SK-N-SH (cell line): Measurements from ENCODE around the gene BMP2K. TPM values are rescaled to one million over a fixed set of nuclear protein-coding genes. Genes with fewer than 3 reads are reported as not detected.

Experiments used
- CTCF ChIA-PET: fragments of 300-600, 350-600 bp; formaldehyde crosslinking; extraction: SDS; loops from one replicate; lab custom pipeline; 2021; lab: Yijun Ruan, JAX
- POLR2A ChIA-PET: fragments of 350-600 bp; sonication (Branson Sonifier 250); formaldehyde crosslinking; extraction: SDS; loops from one replicate; lab custom pipeline; 2020; ENCODE audit warnings: antibody characterized with exemption, inconsistent platforms; lab: Yijun Ruan, JAX
- DNase-seq: peaks from one replicate; pipeline ENCODE4 v3.0.0; 2012
- H2AFZ ChIP-seq: fragments of 200-600 bp; sonication (generic); 2 replicates; pipeline ENCODE4 v1.8.1; 2016; ENCODE audit warnings: antibody characterized with exemption, mild to moderate bottlenecking, low read depth
- H3F3A ChIP-seq: fragments of 200-600 bp; sonication (generic); replicated peaks from 2 replicates; pipeline ENCODE3; 2016; ENCODE audit warnings: antibody characterized with exemption, mild to moderate bottlenecking; ENCODE audit not compliant: insufficient read depth
- H3K27ac ChIP-seq, 2 experiments: fragments of 200-500 bp in 1 of 2; fragments of 200-600 bp in 1 of 2; sonication (Bioruptor generic) in 1 of 2; sonication (generic), shearing (Covaris generic) in 1 of 2; 2 replicates each; pipeline versions ENCODE4 v1.5.1 to v1.6.1; 2014 to 2016; ENCODE audit warnings: low read depth in 2 of 2, inconsistent platforms in 1 of 2, low read length in 1 of 2, mild to moderate bottlenecking in 1 of 2, mixed read lengths in 1 of 2
- H3K27me3 ChIP-seq: fragments of 200-600 bp; sonication (generic), shearing (Covaris generic); 2 replicates; pipeline ENCODE4 v1.6.1; 2016; ENCODE audit warnings: mixed run types; ENCODE audit not compliant: insufficient read depth
- H3K36me3 ChIP-seq, 2 experiments: fragments of 200-500 bp in 1 of 2; fragments of 200-600 bp in 1 of 2; sonication (Bioruptor generic) in 1 of 2; sonication (generic) in 1 of 2; replicated peaks in 1 of 2; 2 replicates each; pipeline versions ENCODE3 to v1.5.1; 2014 to 2016; ENCODE audit warnings: low read length in 1 of 2, mild to moderate bottlenecking in 1 of 2; ENCODE audit not compliant: insufficient read depth in 2 of 2, control insufficient read depth in 1 of 2
- H3K4me1 ChIP-seq, 2 experiments: fragments of 200-500 bp in 1 of 2; fragments of 200-600 bp in 1 of 2; sonication (Bioruptor generic) in 1 of 2; sonication (generic), shearing (Covaris generic) in 1 of 2; 2 replicates each; pipeline versions ENCODE4 v1.5.1 to v1.6.1; 2014 to 2016; ENCODE audit warnings: low read depth in 1 of 2, low read length in 1 of 2, mixed run types in 1 of 2; ENCODE audit not compliant: insufficient read depth in 2 of 2, control insufficient read depth in 1 of 2
- H3K4me2 ChIP-seq: fragments of 200-600 bp; sonication (generic), shearing (Covaris generic); 2 replicates; pipeline ENCODE4 v1.6.1; 2017; ENCODE audit warnings: mixed run types
- H3K4me3 ChIP-seq, 2 experiments: fragments of 200-500 bp in 1 of 2; fragments of 200-600 bp in 1 of 2; sonication (Bioruptor generic) in 1 of 2; sonication (generic), shearing (Covaris generic) in 1 of 2; 2 replicates each; pipeline versions ENCODE4 v1.5.1 to v1.8.1; 2014 to 2016; ENCODE audit warnings: low read depth in 2 of 2, inconsistent platforms in 1 of 2, low read length in 1 of 2, mild to moderate bottlenecking in 1 of 2, mixed read lengths in 1 of 2, moderate library complexity in 1 of 2
- H3K79me2 ChIP-seq: fragments of 200-600 bp; sonication (generic); 2 replicates; pipeline ENCODE4 v1.8.1; 2017; ENCODE audit warnings: mild to moderate bottlenecking; ENCODE audit not compliant: insufficient read depth
- H3K9ac ChIP-seq: fragments of 200-600 bp; sonication (generic); 2 replicates; pipeline ENCODE4 v1.6.1; 2017; ENCODE audit warnings: mixed run types
- H3K9me2 ChIP-seq: fragments of 200-600 bp; sonication (generic); 2 replicates; pipeline ENCODE4 v1.6.1; 2017; ENCODE audit warnings: mixed run types
- H3K9me3 ChIP-seq: fragments of 200-600 bp; sonication (generic); 2 replicates; pipeline ENCODE4 v1.6.1; 2017; ENCODE audit warnings: mixed run types, mild to moderate bottlenecking, moderate library complexity
- H4K20me1 ChIP-seq: fragments of 200-600 bp; sonication (generic); 2 replicates; pipeline ENCODE4 v1.6.1; 2017; ENCODE audit warnings: mild to moderate bottlenecking, mixed run types; ENCODE audit not compliant: insufficient read depth
- CHD2 ChIP-seq: fragments of 150-350 bp; IDR thresholded peaks from 2 replicates; pipeline ENCODE4 v1.6.1; 2018; ENCODE audit warnings: low read length; ENCODE audit not compliant: partially characterized antibody
- CTCF ChIP-seq: fragments of 200-600 bp; sonication (generic); IDR thresholded peaks from 2 replicates; pipeline ENCODE4 v1.6.1; 2017; ENCODE audit warnings: antibody characterized with exemption, mild to moderate bottlenecking, moderate library complexity
- ELF1 ChIP-seq: IDR thresholded peaks from 2 replicates; pipeline ENCODE4 v1.4.0; 2012
- EP300 ChIP-seq, 2 experiments: IDR thresholded peaks; 2 replicates each; pipeline versions ENCODE4 v1.4.0 to v1.6.1; 2012; ENCODE audit warnings: borderline replicate concordance in 1 of 2, low read depth in 1 of 2, low read length in 1 of 2
- EZH2phosphoT487 ChIP-seq: fragments of 200-600 bp; sonication (generic); IDR thresholded peaks from 2 replicates; pipeline ENCODE4 v1.6.1; 2017; ENCODE audit warnings: low read depth, mixed run types, mild to moderate bottlenecking, antibody characterized with exemption, moderate library complexity, borderline replicate concordance
- FOXJ3 ChIP-seq: sonication (generic); formaldehyde crosslinking; IDR thresholded peaks from 2 replicates; pipeline ENCODE4 v1.5.1; 2020; ENCODE audit warnings: mild to moderate bottlenecking, missing genetic modification reagents
- FOXM1 ChIP-seq: IDR thresholded peaks from 2 replicates; pipeline ENCODE4 v1.4.0; 2012; ENCODE audit warnings: low read depth, mild to moderate bottlenecking
- GABPA ChIP-seq: IDR thresholded peaks from 2 replicates; pipeline ENCODE4 v1.4.0; 2012; ENCODE audit warnings: low read depth, mild to moderate bottlenecking
- GATA2 ChIP-seq: sonication (generic); formaldehyde crosslinking; IDR thresholded peaks from 2 replicates; pipeline ENCODE4 v1.5.0; 2020; ENCODE audit warnings: mild to moderate bottlenecking, missing genetic modification reagents
- IRF3 ChIP-seq: fragments of 150-350 bp; IDR thresholded peaks from 2 replicates; pipeline ENCODE4 v1.6.1; 2016; ENCODE audit warnings: mild to moderate bottlenecking, low read depth, low read length
- MAX ChIP-seq: IDR thresholded peaks from 2 replicates; pipeline ENCODE4 v1.4.0; 2012; ENCODE audit warnings: low read depth
- MXI1 ChIP-seq: IDR thresholded peaks from 2 replicates; pipeline ENCODE4 v1.6.1; 2012; ENCODE audit warnings: mild to moderate bottlenecking, low read depth, low read length, improper control_type of control experiment
- PBX3 ChIP-seq: IDR thresholded peaks from 2 replicates; pipeline ENCODE4; 2012
- POLR2AphosphoS5 ChIP-seq: IDR thresholded peaks from 2 replicates; pipeline ENCODE4 v1.6.1; 2012; ENCODE audit warnings: low read depth, low read length
- RCOR1 ChIP-seq: fragments of 150-350 bp; IDR thresholded peaks from 2 replicates; pipeline ENCODE4 v1.6.1; 2017; ENCODE audit warnings: antibody characterized with exemption, low read length
- RFX5 ChIP-seq: IDR thresholded peaks from 2 replicates; pipeline ENCODE4 v1.6.1; 2012; ENCODE audit warnings: mild to moderate bottlenecking, improper control_type of control experiment, low read length
- RXRA ChIP-seq: IDR thresholded peaks from 2 replicates; pipeline ENCODE4 v1.4.0; 2012; ENCODE audit warnings: low read depth, mild to moderate bottlenecking, borderline replicate concordance
- TAF1 ChIP-seq: IDR thresholded peaks from 2 replicates; pipeline ENCODE4 v1.6.1; 2012; ENCODE audit warnings: low read depth, mild to moderate bottlenecking, low read length, moderate library complexity, borderline replicate concordance
- TEAD4 ChIP-seq: IDR thresholded peaks from 2 replicates; pipeline ENCODE4 v1.4.0; 2012; ENCODE audit warnings: mild to moderate bottlenecking, borderline replicate concordance; ENCODE audit not compliant: insufficient read depth
- USF2 ChIP-seq: fragments of 150-350 bp; IDR thresholded peaks from 2 replicates; pipeline ENCODE4 v1.6.1; 2017; ENCODE audit warnings: antibody characterized with exemption, low read length, low read depth, borderline replicate concordance
- YY1 ChIP-seq: IDR thresholded peaks from 2 replicates; pipeline ENCODE4 v1.4.0; 2012; ENCODE audit warnings: low read depth, mild to moderate bottlenecking
- WGBS: methylation state at CpG from one replicate; pipeline ENCODE4 v1.1.6; 2017; ENCODE audit warnings: low lambda C conversion rate; 5-methylcytosine and 5-hydroxymethylcytosine counted together
- polyA plus RNA-seq, 3 experiments: library from polyadenylated mRNA; depleted of rRNA; stranded (reverse); fragments of >200 nt; gene quantifications; 2 replicates each; pipeline ENCODE4 v1.2.3, GENCODE V29; 2012

BMP2K gene
- polyA plus RNA-seq, 1 of the 3 experiments (the other 2 are of a cell fraction), result 7.2 TPM

- H4K20me1 ChIP-seq, result no peaks in the 10 kb centered on the region
- TF ChIP-seq FOXJ3, result no peak
- TF ChIP-seq IRF3, result no peak
- TF ChIP-seq TAF1, result no peak
- no peak for TF ChIP-seq RFX5
- TF ChIP-seq CTCF, result no peak
- TF ChIP-seq GABPA, result no peak
- no peak for TF ChIP-seq CHD2
- TF ChIP-seq MAX, result no peak
- no peak for TF ChIP-seq MXI1
- no peak for TF ChIP-seq FOXM1
- TF ChIP-seq POLR2AphosphoS5, result no peak
- no peak for TF ChIP-seq PBX3
- H3K9me3 ChIP-seq, result no peaks in the 10 kb centered on the region
- no peaks in the 10 kb centered on the region for H3K9me2 ChIP-seq
- no peak overlapping the region for H2AFZ ChIP-seq
- H3K9ac ChIP-seq, result no peak overlapping the region
- H3K27ac ChIP-seq, result no peak overlapping the region
- no peaks in the 10 kb centered on the region for H3K79me2 ChIP-seq
- ChIA-PET POLR2A (no interaction called here), CTCF (interaction anchor here (0.7 kb wide), 1 partner anchor 1380 kb away, joined by 3 read pairs; no protein-coding TSS in a partner anchor)
- H3K4me3 ChIP-seq, result no peak overlapping the region
- H3K4me2 ChIP-seq, result no peak overlapping the region
- no peaks in the 10 kb centered on the region for H3K27me3 ChIP-seq
- no peaks in the 10 kb centered on the region for H3K36me3 ChIP-seq
- 78% methylated on average over 5 of the region's 5 CpGs for WGBS
- no peaks in the 10 kb centered on the region for H3F3A ChIP-seq
- peaks cover 0 to 2% of the 10 kb centered on the region in 2 experiments; a peak in 1 of 4 replicates for H3K4me1 ChIP-seq
- DNase-seq, result no peak
Observed at GRCh38 chr4:78956975-78957374, 180.8 kb downstream of the BMP2K start.

- CTCF ChIA-PET, result no interaction called here
- Histone ChIP-seq H3K4me1 (peaks cover 0 to 2% of the 10 kb centered on the region in 2 experiments; a peak in 1 of 4 replicates), H3K9ac (no peak overlapping the region), H3K27ac (no peak overlapping the region), H3F3A (no peaks in the 10 kb centered on the region), H2AFZ (no peak overlapping the region), H3K36me3 (no peaks in the 10 kb centered on the region), H3K27me3 (no peaks in the 10 kb centered on the region), H3K79me2 (no peaks in the 10 kb centered on the region), H4K20me1 (no peaks in the 10 kb centered on the region), H3K9me3 (no peaks in the 10 kb centered on the region), H3K4me2 (no peak overlapping the region), H3K4me3 (no peak overlapping the region), H3K9me2 (no peaks in the 10 kb centered on the region)
- POLR2A ChIA-PET, result no interaction called here
- 50% methylated on average over 3 of the region's 3 CpGs for WGBS
- no peak for DNase-seq
- TF ChIP-seq RCOR1 (no peak), IRF3 (no peak), MXI1 (no peak), RXRA (no peak), ELF1 (no peak), EZH2phosphoT487 (no peak), FOXJ3 (no peak), TEAD4 (no peak), FOXM1 (no peak), EP300 (IDR thresholded peaks at IDR 0.05; ENCODE audit: borderline replicate concordance in 1 of 2, low read depth in 1 of 2, low read length in 1 of 2) (no peak), USF2 (no peak), YY1 (no peak), RFX5 (no peak), MAX (no peak), GATA2 (CRISPR knock-in tag) (no peak)
Observed at GRCh38 chr4:78960926-78961325, 184.8 kb downstream of the BMP2K start.
